Measurements from ENCODE around the gene PPP2R5B.
"Not testable (repeated sequence)": the region's sequence is repeated elsewhere in the genome, so short reads cannot be mapped to it uniquely, and the experiment has no call there.

PPP2R5B gene

DNA sequence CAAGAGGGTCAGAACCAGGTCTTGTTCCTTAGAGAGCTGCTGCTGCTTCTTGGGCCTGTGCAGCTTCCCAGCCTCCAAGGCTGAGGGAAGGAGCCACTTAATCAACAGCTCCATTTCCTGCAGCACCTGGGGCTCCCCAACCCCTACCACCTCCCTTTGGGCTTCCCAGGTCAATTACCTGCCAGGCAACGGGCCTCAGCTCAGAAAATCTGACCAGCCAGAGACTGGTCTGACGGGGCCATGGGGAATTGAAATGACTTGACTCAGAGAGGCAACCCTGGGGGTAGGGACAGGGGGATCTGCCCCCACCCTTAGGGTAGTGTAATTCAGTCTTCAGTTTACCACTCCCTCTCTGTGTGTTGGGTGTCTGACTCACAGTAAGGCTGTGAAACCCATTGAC, 52.2 kb downstream of the PPP2R5B start:
- DNase-seq (ENCODE audit: low spot score), result no peak

DNA sequence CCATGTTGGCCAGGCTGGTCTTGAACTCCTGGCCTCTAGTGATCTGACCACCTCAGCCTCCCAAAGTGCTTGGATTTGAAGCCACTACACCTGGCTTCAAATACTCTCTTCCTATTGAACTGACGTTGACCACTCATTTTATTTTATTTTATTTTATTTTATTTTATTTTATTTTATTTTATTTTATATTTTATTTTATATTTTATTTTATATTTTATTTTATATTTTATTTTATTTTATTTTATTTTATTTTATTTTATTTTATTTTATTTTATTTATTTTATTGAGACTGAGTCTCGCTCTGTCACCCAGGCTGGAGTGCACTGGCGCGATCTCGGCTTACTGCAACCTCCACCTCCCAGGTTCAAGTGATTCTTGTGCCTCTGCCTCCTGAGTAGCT, 58.9 kb downstream of the PPP2R5B start:
- DNase-seq (ENCODE audit: low spot score), result not testable (repeated sequence)

All from activated CD4-positive, alpha-beta T cell treated with anti-CD3 and anti-CD28 coated beads, Interleukin-2, Interleukin-4, amounts not matched to agents 100 ng/mL and 50 ng/mL, durations not matched to agents 16 hours and 8 hours (primary cell).